ENCODE measurements around the gene PIN1. TPM values are rescaled to one million over a fixed set of nuclear protein-coding genes. Genes with fewer than 3 reads are reported as not detected.

The PIN1 gene
- total RNA-seq, 6 experiments from 2014 or later: 19.9 to 54.5 (median 24.8) TPM

- Histone ChIP-seq H3K27me3 (no peaks in the 10 kb centered on the region), H3K4me3 (no peak overlapping the region), H3K36me3 (no peaks in the 10 kb centered on the region), H3K4me1 (peaks cover 0 to 22% (median 3%) of the 10 kb centered on the region in 4 donors), H3K9me3 (no peaks in the 10 kb centered on the region), H3K27ac (no peak overlapping the region)
- DNase-seq: no peak
- no peak for ATAC-seq
- 94% methylated on average over 3 of the region's 5 CpGs for WGBS (ENCODE audit: insufficient coverage, low coverage, low lambda C conversion rate, missing lambda C conversion rate)
- intact Hi-C loops (cut with DNase I): no loop called here
- no peak for TF ChIP-seq POLR2A (IDR thresholded peaks at IDR 0.05)
- TF ChIP-seq CTCF (IDR thresholded peaks at IDR 0.05): no peak
Measured at GRCh38 chr19:9823816-9824215, 11.3 kb upstream of the PIN1 start.

- 0% methylated on average over 17 of the region's 62 CpGs for WGBS (ENCODE audit: insufficient coverage, low coverage, low lambda C conversion rate, missing lambda C conversion rate)
- peak; percentile 96 to 99 (median 98) for ATAC-seq
Measured at GRCh38 chr19:9827289-9828238, 7.6 kb upstream of the PIN1 start, which contains the start of gene UBL5. TSS of gene UBL5 (plus strand) at chr19:9827918. CDS start at chr19:9828338, 420 bp downstream.

DNA sequence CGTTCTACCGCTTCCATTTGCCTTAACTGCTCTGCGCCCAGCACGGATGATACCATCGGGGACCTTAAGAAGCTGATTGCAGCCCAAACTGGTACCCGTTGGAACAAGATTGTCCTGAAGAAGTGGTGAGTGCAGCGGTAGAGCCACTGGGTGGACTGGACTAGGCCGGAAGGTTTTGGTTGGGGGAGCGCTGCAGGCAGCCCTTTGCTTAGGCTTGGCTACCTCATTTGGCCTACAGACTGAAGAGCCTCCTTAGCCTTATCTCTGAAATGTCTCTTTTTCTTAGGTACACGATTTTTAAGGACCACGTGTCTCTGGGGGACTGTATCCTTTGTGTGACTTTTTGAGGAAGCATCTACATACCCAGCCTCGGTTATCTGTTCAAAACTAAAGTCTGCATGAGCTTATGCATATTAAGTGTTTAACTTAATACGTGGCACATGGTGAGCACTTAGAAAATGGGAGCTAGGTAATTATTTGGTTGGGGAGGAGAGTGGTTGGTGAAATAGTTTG lies 6.5 kb upstream of the PIN1 start:
- Histone ChIP-seq H3K4me3 (peak overlapping the region; percentile 80 to 91 (median 83)), H3K27me3 (no peaks in the 10 kb centered on the region), H3K27ac (no peak overlapping the region), H3K36me3 (peaks cover 0 to 11% (median 0%) of the 10 kb centered on the region in 4 donors), H3K4me1 (peaks cover 0 to 22% (median 5%) of the 10 kb centered on the region in 4 donors), H3K9me3 (no peaks in the 10 kb centered on the region)
- WGBS (ENCODE audit: insufficient coverage, low coverage, low lambda C conversion rate, missing lambda C conversion rate): 42% methylated on average over 11 of the region's 13 CpGs
- ATAC-seq (no peak), DNase-seq (no peak)
- intact Hi-C loops (cut with DNase I): no loop called here
- TF ChIP-seq CTCF (IDR thresholded peaks at IDR 0.05) (no peak), POLR2A (IDR thresholded peaks at IDR 0.05) (no peak)

More at GRCh38 chr19:9827289-9828238, 7.6 kb upstream of the PIN1 start, which contains the start of gene UBL5:
- Histone ChIP-seq H3K9me3 (no peaks in the 10 kb centered on the region), H3K36me3 (peaks cover 0 to 11% (median 0%) of the 10 kb centered on the region in 4 donors), H3K27ac (peak within 1 kb of the TSS; percentile 26 to 65 (median 53)), H3K27me3 (no peaks in the 10 kb centered on the region), H3K4me1 (peaks cover 0 to 22% (median 5%) of the 10 kb centered on the region in 4 donors), H3K4me3 (peak within 1 kb of the TSS; percentile 80 to 91 (median 83))
- no peak for TF ChIP-seq CTCF (IDR thresholded peaks at IDR 0.05)
- TF ChIP-seq POLR2A (IDR thresholded peaks at IDR 0.05): peak; percentile 68
- intact Hi-C loops (cut with DNase I): no loop called here
- DNase-seq: peak; percentile 87 to 92 (median 89)

DNA sequence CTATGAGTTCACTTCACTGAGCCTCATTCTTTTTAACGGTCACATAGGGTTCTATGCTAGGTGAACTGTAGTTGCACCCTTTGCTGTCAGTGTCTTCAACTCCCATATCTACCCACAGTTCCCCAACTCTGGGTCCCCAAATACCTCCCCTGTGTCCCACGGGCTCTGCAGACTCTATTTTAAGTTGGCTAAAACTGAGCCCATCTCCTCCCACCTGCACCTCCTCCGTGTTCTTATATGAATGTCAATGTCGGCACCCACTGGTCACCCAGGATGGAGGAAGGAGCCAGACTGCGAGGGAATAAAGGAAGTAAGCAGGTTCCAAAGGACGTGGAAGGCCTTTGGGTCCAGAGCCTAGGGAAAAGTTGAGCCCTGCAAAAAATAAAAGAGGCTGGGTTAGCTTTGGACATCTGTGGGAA lies 802 bp upstream of the PIN1 start:
- no peak overlapping the region for H3K27ac ChIP-seq
- no peaks in the 10 kb centered on the region for H3K9me3 ChIP-seq
- H3K27me3 ChIP-seq: no peaks in the 10 kb centered on the region
- WGBS (ENCODE audit: insufficient coverage, low coverage, low lambda C conversion rate, missing lambda C conversion rate): 66% methylated on average over 6 of the region's 6 CpGs
- no peak for TF ChIP-seq CTCF (IDR thresholded peaks at IDR 0.05)
- TF ChIP-seq POLR2A (IDR thresholded peaks at IDR 0.05): no peak
- peaks cover 0 to 17% (median 2%) of the 10 kb centered on the region in 4 donors for H3K4me1 ChIP-seq
- ATAC-seq (no peak), DNase-seq (no peak)
- peak overlapping the region; percentile 77 to 97 (median 88) for H3K4me3 ChIP-seq
- intact Hi-C loops (cut with DNase I): no loop called here
- peaks cover 0 to 17% (median 0%) of the 10 kb centered on the region in 4 donors for H3K36me3 ChIP-seq

Measured in right lobe of liver (tissue), 6 donors.